Activated CD4-positive, alpha-beta T cell treated with anti-CD3 and anti-CD28 coated beads for 24 hours (primary cell): ENCODE data around the gene CFD.
"Not testable (repeated sequence)": the region's sequence is repeated elsewhere in the genome, so short reads cannot be mapped to it uniquely, and the experiment has no call there.

Experiments used
- DNase-seq, 2 donors: peaks; one replicate each; pipeline ENCODE4 v3.0.0-alpha.2; 2020; ENCODE audit warnings: low read depth in 2 of 2

Gene CFD

DNA sequence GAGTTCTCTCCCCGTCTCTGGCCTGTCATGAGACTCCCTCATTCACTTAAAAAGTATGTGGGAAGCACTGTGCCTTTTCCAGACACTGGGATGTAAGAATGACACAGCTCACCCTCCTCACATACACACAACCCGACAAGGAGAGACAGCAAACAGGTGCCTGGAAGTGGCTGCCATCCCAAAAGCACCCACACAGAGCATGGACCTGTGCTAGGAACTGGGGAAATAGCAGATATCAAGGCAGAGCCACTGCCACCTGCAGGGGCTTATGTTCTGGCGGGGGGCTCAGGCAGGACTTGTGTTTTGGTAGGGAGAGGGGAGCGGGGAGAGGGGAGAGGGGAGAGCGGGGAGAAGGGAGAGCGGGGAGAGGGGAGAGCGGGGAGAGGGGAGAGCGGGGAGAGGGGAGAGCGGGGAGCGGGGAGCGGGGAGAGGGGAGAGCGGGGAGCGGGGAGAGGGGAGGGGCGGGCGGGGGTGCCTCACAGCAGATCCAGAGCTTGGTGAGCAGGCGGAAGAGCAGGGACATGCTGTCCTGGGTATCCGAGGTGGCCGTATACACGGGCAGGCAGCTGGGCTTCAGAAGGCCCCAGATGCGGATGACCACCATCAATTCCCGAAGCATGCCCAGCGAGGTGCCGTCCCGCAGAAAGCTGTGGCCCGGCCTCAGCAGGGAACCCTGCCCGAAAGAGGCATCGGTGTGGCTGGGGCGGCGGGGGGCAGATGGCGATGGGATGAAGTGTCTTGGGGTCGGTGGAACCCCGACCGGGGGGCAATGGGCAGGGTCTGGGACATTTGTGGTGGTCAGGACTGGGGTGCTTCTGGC lies 12.2 kb downstream of the CFD start:
- DNase-seq, result no peak

DNA sequence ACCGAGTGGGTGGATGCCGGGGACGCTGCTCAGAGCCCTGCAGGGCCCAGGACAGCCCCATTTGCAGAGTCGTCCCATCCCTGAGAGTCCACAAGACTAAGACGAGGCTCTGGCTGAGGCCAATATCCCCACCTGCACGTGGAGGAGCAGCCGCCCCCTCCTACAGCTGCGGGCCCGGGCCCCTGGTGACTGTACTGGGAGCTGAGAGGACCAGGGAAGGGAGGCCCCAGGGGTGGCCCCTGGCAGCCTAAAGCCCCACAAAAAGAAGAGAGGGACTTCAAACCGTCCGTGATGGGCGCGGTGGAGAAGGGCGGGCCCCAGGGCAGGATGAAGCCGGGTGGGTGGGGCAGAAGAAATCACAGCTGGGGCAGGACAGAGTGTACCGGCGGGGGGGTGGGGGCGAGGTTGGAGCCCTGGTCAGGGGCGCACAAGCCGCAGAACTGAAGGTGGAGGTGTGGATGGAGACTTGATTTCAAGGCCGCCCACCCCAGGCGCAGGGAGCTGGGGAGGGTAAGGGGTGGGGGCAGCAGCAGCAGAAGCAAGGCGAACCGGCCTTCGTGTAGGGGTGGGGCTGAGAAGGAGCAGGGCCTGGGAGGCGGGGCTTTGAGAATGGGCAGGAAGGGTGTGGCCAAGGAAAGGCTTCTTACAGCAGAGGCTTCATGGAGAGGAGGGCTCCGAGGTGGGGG lies 12.9 kb downstream of the CFD start:
- DNase-seq, result peak; percentile 65

DNA sequence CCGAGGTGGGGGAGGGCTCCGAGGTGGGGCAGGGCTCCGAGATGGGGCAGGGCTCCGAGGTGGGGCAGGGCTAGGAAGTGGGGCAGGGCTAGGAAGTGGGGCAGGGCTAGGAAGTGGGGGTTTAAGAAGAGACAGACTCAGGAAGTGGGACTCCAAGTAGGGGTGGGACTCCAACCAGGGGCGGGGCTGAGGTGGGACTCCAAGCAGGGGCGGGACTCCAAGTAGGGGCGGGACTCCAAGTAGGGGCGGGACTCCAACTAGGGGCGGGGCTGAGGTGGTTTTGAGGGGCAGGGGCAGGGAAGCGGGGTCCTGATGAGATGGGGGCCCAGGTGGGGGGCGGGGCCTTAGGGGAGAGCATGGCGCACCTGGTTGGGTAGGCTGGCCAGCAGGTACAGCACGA lies 13.6 kb downstream of the CFD start:
- DNase-seq, result peak; percentile 38 to 41

DNA sequence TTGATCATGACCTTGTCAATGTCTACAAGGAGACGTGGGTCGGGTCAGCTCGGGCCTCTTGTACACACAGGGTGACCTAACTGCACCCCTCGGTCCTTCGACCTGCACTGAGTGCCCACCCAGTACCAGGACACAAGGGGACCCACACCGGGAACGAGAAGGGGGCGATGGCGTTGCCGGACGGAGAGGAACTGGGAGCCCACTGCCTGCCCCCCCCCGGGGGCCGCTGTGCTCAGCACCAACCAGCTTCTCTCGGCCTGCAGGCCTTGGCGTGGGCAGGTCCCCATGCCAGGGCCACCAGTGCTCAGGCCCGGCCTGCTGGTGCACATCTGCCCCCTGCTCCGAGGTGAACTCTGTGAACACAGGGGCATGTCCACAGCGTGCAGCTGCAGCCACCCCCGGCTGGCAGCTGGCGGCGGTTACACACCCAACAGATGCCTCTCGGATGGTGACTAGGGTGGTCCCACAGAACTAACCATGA lies 14.1 kb downstream of the CFD start:
- no peak for DNase-seq

DNA sequence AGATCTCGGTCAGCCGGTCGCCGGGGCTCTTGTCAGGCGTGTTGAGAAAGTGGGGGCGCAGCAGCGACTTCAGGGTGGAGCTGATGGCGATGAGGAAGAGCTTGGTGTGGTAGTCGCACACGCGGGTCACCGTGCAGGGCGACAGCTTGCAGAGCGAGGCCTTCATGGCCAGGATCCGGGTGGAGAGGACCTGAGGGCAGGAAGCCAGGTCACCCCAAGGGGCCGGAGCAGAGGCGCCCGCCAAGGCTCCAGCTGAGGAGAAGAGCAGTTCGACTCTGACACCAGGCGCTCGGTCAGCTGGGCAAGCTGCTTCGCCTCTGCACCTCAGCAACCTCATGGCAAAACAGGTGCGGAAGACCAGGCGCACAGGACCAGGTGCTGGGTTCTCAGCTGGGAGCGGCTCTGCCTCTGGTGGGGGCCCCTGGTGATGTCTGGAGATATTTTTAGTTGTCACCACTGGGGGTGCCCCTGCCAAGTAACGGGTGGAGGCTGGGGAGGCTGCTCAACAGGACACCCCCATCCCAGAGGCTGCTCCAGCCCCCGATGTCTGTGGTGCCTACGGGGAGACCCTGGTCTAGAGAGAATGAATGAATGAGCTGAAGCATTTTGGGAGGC lies 15.9 kb downstream of the CFD start:
- no peak for DNase-seq

DNA sequence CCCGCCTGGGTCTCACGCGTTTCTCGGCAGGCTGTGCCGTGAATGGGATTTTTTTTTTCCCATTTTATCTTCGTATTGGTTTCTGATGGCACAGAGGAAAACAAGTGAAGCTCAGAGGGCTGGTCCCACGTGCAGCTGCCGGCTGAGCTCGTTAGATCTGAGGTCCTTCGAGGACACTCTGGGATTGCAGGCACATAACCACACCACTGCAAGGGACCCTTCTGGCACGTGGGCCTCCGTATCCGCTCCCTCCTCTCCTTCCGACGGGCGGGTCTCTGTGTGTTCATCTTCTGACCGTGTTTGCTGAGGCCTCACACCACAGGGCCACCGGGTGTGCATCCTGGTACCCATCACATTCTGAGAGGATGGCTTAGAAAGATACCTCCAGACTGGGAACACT lies 16.6 kb downstream of the CFD start:
- no peak for DNase-seq

DNA sequence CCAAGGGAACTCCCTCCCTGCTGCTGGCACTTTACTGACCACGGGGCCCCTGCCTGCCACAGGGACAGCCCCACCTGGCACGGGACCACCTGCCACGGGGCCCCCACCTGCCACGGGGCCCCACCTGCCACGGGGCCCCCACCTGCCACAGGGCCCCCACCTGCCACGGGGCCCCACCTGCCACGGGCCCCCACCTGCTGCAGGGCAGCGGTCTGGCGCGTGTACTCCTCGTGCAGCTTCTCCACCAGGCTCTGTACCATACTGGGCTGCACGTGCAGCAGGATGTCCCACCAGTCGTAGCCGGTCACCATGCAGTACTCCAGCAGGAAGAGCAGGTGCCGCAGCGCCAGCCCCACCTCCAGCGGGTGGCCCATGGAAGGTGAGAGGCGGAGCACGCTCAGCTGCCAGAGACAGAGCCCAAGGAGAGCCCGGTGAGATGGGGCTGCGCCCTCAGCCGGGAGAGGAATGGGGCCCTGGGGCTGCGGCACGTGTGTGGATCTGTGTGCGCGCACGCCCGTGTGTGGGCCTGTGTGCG lies 17.4 kb downstream of the CFD start:
- no peak for DNase-seq

DNA sequence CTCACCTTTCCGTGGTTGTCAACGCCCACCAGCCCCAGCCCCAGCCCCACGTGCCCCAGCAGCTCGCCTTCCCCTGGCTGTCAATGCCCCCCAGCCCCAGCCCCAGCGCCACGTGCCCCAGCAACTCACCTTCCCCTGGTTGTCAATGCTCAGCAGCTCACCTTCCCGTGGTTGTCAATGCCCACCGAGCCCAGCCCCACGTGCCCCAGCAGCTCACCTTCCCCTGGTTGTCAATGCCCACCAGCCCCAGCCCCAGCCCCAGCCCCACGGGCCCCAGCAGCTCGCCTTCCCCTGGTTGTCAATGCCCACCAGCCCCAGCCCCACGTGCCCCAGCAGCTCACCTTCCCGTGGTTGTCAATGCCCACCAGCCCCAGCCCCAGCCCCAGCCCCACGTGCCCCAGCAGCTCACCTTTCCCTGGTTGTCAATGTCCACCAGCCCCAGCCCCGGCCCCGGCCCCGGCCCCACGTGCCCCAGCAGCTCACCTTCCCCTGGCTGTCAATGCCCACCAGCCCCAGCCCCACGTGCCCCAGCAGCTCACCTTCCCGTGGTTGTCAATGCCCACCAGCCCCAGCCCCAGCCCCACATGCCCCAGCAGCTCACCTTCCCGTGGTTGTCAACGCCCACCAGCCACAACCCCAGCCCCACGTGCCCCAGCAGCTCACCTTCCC lies 18.7 kb downstream of the CFD start:
- DNase-seq, result not testable (repeated sequence)

DNA sequence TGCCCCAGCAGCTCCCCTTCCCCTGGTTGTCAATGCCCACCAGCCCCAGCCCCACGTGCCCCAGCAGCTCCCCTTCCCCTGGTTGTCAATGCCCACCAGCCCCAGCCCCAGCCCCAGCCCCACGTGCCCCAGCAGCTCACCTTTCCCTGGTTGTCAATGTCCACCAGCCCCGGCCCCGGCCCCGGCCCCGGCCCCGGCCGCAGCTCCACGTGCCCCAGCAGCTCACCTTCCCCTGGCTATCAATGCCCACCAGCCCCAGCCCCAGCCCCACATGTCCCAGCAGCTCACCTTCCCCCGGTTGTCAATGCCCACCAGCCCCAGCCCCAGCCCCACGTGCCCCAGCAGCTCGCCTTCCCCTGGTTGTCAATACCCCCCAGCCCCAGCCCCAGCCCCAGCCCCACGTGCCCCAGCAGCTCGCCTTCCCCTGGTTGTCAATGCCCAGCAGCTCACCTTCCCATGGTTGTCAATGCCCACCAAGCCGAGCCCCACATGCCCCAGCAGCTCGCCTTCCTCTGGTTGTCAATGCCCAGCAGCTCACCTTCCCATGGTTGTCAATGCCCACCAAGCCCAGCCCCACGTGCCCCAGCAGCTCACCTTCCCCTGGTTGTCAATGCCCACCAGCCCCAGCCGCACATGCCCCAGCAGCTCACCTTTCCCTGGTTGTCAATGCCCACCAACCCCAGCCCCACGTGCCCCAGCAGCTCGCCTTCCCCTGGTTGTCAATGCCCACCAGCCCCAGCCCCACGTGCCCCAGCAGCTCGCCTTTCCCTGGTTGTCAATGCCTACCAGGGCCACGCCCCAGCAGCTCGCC lies 19.5 kb downstream of the CFD start:
- DNase-seq, result not testable (repeated sequence)

DNA sequence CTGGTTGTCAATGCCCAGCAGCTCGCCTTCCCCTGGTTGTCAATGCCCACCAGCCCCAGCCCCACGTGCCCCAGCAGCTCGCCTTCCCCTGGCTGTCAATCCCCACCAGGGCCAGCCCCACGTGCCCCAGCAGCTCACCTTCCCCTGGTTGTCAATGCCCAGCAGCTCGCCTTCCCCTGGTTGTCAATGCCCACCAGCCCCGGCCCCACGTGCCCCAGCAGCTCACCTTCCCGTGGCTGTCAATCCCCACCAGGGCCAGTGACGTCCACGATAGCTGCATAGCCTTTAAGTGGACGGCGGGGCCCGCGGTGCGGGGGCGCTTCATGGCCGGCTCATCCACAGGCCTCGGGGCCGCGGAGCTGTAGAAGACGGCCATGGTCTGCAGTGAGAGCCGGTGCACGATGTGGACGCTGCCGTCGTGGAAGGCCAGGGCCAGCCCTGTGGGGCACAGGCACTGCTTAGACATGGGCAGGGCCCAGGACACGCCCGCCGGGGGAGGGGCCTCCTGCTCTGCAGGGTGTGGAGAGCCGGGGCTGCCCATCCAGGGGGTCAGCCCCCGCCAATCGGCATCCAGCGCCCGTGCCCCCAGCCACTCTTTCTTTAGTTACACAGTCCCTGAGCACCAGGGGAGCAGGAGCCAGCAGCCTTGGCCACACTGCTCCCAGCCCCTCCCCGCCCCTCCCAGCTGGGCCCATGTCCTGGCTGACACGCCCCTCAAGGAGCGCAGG lies 20.4 kb downstream of the CFD start:
- DNase-seq, result no peak

DNA sequence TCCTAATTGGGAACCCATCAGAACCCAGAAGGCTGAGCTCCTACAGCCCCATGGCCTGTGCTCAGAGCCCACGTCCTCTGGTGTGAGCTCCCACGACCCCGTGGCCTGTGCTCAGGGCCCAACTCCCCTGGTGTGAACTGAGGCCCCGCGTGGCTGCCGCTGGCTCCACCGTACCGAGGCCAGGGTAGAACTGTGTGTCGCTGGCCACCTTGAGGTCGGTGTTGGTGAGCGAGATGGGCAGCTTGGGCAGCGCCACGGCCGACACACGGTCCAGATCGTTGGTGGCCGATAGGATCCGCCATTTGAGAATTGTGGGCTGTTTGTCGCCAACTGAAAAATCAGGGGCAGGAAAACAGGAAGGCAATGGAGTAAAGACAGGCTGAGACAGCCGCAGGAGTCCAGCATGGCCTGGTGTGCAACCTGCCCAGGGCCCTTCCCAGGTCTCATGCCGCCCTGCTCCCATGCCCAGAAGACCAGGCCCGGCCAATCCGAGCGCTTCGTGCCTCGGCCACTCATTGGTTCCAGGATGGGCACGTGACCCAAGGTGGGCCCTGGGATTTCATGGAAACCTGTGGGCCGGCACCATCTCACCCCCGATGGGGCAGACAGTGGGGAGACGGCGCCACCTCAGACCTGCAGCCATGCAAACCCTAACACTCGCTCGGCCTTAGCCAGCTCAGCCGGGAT lies 22.1 kb downstream of the CFD start:
- DNase-seq, result no peak

DNA sequence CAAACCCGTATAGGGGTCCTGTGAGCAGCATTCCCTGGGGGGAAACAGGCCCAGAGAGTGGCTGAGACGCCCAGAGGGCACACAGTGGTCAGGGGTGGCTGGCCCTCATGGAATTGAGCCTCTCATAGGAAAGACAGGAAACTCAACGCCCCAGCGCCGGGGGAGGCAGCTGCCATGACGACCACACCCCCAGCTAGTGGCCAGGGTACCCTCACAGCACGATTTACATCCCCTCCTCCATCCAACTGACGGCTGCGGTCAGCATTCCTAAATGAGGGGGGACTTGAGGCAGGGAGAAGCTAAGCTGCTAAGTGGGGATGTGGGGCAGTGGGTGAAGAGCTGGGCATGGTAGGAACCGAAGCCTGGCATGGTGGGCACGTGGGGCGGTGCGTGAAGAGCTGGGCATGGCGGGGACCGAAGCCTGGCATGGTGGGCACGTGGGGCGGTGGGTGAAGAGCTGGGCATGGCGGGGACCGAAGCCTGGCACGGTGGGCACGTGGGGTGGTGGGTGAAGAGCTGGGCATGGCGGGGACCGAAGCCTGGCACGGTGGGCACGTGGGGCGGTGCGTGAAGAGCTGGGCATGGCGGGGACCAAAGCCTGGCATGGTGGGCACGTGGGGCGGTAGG lies 23.5 kb downstream of the CFD start:
- DNase-seq, result no peak

DNA sequence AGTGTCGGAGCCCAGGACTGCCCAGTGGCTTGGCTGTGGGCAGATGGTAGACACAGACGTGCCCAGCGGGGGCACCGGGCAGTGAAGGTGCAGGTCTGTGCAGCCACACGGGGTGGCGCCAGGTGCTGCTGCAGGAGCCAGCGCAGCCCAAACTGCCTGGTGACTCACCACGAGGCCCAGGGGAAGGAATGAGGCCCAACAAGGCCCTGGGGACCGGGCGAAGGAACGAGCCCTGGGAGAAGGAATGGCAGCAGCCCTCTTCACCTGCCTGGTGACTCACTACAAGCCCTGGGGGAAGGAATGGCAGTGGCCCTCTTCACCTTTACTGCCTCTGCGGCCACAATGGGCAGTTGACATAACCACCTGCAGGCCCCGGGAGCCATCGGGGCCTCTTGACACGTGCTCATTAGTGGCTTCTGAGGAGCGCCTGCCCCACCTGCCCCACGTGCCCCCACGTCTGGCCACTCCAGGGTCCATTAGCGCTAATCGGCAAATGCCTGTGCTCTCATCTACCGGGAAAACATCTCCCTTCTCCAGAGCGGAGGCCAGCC lies 24.3 kb downstream of the CFD start:
- no peak for DNase-seq

DNA sequence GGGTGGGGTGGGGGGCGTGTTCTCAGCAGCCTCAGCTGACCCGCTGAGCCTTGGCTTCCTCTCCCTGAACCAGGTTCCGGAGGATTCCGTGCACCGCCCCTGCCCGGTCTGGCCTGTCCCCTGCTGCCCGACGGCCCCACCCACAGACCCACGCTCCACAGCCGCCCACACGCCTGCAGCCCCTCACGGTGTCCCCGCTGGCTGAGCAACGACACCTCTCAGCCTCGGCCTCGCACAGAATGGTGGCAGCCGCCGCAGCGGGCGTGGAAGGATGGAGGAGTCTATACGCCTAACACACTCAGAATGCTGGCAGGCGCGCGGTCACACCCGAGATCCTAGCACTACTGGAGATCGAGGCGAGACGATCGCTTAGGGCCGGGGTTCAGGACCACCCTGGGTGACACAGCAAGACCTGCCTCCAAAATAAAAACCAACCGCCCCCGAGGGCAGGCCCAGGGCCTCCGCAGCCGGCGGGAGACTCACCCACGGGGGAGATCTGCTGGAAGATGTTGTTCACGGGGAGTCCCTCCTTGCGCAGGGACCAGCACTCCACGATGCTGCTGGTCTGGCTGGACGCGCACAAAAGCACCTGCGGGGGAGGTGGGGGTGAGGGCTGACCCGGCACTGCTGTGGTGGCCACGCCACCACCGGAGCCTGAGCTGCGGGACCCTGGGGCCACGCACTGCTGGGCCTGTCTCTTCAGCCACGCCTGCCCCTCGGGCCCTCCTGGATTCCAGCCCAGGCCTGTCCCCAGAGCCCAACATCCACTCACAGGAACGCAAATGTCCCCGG lies 25.2 kb downstream of the CFD start:
- DNase-seq, result no peak

DNA sequence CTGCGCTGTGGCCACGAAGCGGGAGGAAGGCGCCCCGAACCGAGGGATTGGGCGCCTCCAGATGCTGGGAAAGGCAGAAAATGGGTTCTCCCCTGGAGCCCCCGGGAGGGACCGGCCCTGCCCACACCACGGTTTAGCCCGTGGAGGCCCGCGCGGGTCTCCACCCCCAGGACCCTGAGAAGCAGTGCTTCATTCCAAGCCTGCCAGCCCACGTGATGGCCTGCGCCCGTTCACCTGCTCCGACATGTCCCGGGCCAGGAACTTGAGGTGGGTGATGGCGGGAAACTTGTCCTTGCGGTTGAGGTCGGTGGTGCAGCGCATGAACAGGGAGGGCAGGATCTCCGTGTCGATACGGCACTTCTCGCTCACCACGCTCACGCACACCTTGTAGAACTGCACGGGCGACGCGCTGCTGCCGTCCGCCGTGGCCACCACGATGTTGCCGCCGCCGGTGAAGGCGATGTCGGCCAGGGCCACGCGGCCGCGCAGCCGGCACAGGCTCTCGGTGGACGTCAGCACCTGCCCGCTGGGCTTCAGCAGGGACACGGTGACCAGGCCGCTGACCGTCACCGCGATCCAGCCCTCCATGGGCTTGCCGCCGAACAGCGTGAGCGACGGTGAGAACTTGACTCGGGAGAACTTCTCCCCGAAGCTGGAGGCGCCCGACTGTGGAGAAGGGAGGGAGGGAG lies 26.2 kb downstream of the CFD start:
- DNase-seq, result no peak

DNA sequence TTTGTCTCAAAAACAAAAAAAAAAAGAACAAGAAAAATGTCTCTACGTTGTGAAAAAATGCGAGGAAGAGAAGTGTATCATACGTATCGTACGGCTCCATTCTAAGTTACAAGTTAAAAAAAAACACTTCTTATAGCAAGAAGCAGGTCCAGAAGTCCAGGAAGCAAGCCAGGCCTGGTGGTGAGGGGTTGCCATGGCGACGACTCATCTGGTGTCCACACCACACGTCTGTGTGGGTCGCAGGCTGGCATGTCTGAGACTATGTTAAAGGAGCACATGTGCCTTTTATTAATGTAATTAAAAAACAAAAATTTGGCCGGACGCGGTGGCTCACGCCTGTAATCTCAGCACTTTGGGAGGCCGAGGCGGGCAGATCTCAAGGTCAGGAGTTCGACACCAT lies 27.6 kb downstream of the CFD start:
- no peak for DNase-seq

DNA sequence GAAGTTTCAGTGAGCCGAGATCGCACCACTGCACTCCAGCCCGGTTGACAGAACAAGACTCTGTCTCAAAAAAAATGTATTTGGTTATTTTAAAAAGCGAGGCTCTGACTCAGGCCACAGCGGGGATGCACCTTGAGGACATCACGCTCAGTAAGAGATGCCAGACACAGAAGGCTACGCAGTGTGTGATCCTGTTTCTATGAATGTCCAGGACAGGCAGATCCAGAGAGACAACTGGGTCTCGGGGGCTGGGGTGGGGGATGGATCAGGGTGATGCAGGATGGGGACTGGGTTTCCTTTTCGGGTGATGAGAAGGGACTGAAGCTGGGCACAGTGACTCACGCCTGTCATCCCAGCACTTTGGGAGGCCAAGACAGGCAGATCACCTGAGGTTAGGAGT lies 28.1 kb downstream of the CFD start:
- DNase-seq, result no peak
